ENCODE data around the gene FAM171A1. TPM values are rescaled to one million over a fixed set of nuclear protein-coding genes. Genes with fewer than 3 reads are reported as not detected.

Gene FAM171A1
- total and polyA plus RNA-seq, 2 donors (not counting 3 experiments of a cell fraction or from before 2014, with no cell fraction given) = 56.3 to 75.8 TPM

DNA sequence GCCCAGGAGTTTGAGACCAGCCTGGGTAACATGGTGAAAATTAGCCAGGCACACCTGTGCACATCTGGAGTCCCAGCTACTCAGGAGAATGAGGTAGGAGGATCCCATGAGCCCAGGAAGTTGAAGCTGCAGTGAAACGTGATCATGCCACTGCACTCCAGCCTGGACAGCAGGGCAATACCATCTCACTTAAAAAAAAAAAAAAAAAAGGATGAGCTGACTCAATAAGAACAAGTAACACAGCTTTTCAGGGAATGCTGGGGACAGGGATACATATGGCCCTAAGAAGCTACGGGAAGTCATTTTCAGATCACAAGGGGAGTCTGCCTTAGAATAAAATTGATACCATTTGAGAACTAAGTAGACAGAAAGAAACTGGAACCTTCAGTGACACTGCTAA, 41.7 kb downstream of the FAM171A1 start:
- Histone ChIP-seq H3K9ac (replicated peaks; ENCODE audit: extremely low read depth, insufficient read depth, low read length) (no peak overlapping the region), H3K27ac (ENCODE audit: insufficient read depth, low read depth, low read length) (no peak overlapping the region), H2AFZ (ENCODE audit: low read depth, low read length) (no peak overlapping the region), H3K4me1 (ENCODE audit: control insufficient read depth, extremely low read depth, insufficient read depth, low read length) (peaks cover 20% of the 10 kb centered on the region), H3K9me3 (replicated peaks; ENCODE audit: control insufficient read depth, insufficient read depth, low read length) (no peaks in the 10 kb centered on the region), H3K4me3 (replicated peaks in 1 of 3; ENCODE audit: insufficient read depth in 1 of 3, low read depth in 1 of 3, low read length in 3 of 3) (no peak overlapping the region), H3K79me2 (ENCODE audit: control insufficient read depth, insufficient read depth, low read length) (peaks cover 60% of the 10 kb centered on the region), H3K27me3 (ENCODE audit: control insufficient read depth in 2 of 2, insufficient read depth in 2 of 2, low read length in 2 of 2) (no peaks in the 10 kb centered on the region), H4K20me1 (replicated peaks; ENCODE audit: control insufficient read depth, extremely low read depth, insufficient read depth, low read length) (no peaks in the 10 kb centered on the region), H3K36me3 (ENCODE audit: control insufficient read depth in 2 of 2, extremely low read depth in 1 of 2, insufficient read depth in 2 of 2, low read length in 2 of 2) (no peaks in the 10 kb centered on the region), H3K4me2 (ENCODE audit: insufficient read depth, low read length) (no peak overlapping the region), H3K9me1 (replicated peaks; ENCODE audit: control insufficient read depth, extremely low read depth, insufficient read depth, low read length) (no peaks in the 10 kb centered on the region)
- POLR2A ChIA-PET = interaction anchor here (0.6 kb wide), 1 partner anchor 1442 kb away, joined by 3 read pairs; no protein-coding TSS in a partner anchor
- DNase-seq (ENCODE audit: low read depth, low spot score) = no peak
- no peak for TF ChIP-seq JUN (IDR thresholded peaks at IDR 0.05; ENCODE audit: borderline replicate concordance, insufficient read depth, insufficient read length, low read depth)
- no peak for TF ChIP-seq POLR2AphosphoS5 (IDR thresholded peaks at IDR 0.05; ENCODE audit: insufficient read depth, low read depth, low read length)
- no peak for TF ChIP-seq CTCF (IDR thresholded peaks at IDR 0.05; ENCODE audit: extremely low read depth in 1 of 2, insufficient read depth in 1 of 2, low read depth in 1 of 2, low read length in 2 of 2)
- TF ChIP-seq, protein P1, sequence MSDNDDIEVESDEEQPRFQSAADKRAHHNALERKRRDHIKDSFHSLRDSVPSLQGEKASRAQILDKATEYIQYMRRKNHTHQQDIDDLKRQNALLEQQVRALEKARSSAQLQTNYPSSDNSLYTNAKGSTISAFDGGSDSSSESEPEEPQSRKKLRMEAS (IDR thresholded peaks at IDR 0.05; ENCODE audit: insufficient read depth, insufficient read length) = no peak
- no peak for TF ChIP-seq POLR2A (IDR thresholded peaks at IDR 0.05; ENCODE audit: low read depth, low read length)
- no peak for TF ChIP-seq MYC (IDR thresholded peaks at IDR 0.05; ENCODE audit: low read depth, low read length)
- TF ChIP-seq FOS (IDR thresholded peaks at IDR 0.05; ENCODE audit: borderline replicate concordance, insufficient read depth, low read length) = no peak
- TF ChIP-seq GATA2 (IDR thresholded peaks at IDR 0.05; ENCODE audit: insufficient read depth, insufficient read length, low read depth, low read length) = no peak
- no peak for TF ChIP-seq EZH2 (IDR thresholded peaks at IDR 0.05; ENCODE audit: borderline replicate concordance, low read depth, low read length, severe bottlenecking)
- FAIRE-seq = no peak
- dilution Hi-C loops (cut with MboI; ENCODE audit: extremely low pct_ligation_motif_present, low sequenced_read_pairs) (no loop called here), intact Hi-C loops (cut with micrococcal nuclease) (no loop called here)
- CTCF ChIA-PET = interaction anchor here (0.8 to 1.3 kb wide), 2 partner anchors 10 to 15 kb away, joined by 3 read pairs; no protein-coding TSS in a partner anchor
- no TSS peak for BruUV-seq (replicated peaks)

Measured in endothelial cell of umbilical vein (primary cell).